ENCODE results near the gene MAN1A1.

The MAN1A1 gene

GRCh38 chr6:119129968-119130484, 219.5 kb downstream of the MAN1A1 start:
- H3K4me3 ChIP-seq (ENCODE audit: low read length) = peak overlapping the region; percentile 16
- no peaks in the 10 kb centered on the region for H3K36me3 ChIP-seq (ENCODE audit: control insufficient read depth, insufficient read depth, low read length)
- no peaks in the 10 kb centered on the region for H3K27me3 ChIP-seq (ENCODE audit: control insufficient read depth, insufficient read depth, low read length)
- H3K9ac ChIP-seq (ENCODE audit: low read length) = no peak overlapping the region
- peaks cover 14% of the 10 kb centered on the region for H3K4me1 ChIP-seq (ENCODE audit: control insufficient read depth, insufficient read depth, low read length)
- H3K9me3 ChIP-seq (ENCODE audit: control insufficient read depth, low read length) = no peaks in the 10 kb centered on the region

GRCh38 chr6:119129148-119129967, 220.2 kb downstream of the MAN1A1 start:
- Histone ChIP-seq H3K4me3 (ENCODE audit: low read length) (peak overlapping the region; percentile 16), H3K9me3 (ENCODE audit: control insufficient read depth, low read length) (no peaks in the 10 kb centered on the region), H3K9ac (ENCODE audit: low read length) (no peak overlapping the region), H3K4me1 (ENCODE audit: control insufficient read depth, insufficient read depth, low read length) (peaks cover 14% of the 10 kb centered on the region), H3K27me3 (ENCODE audit: control insufficient read depth, insufficient read depth, low read length) (no peaks in the 10 kb centered on the region), H3K36me3 (ENCODE audit: control insufficient read depth, insufficient read depth, low read length) (no peaks in the 10 kb centered on the region)

GRCh38 chr6:119128252-119128912, 221.2 kb downstream of the MAN1A1 start:
- Histone ChIP-seq H3K27me3 (ENCODE audit: control insufficient read depth, insufficient read depth, low read length) (no peaks in the 10 kb centered on the region), H3K9me3 (ENCODE audit: control insufficient read depth, low read length) (no peaks in the 10 kb centered on the region), H3K4me3 (ENCODE audit: low read length) (no peak overlapping the region), H3K4me1 (ENCODE audit: control insufficient read depth, insufficient read depth, low read length) (peaks cover 14% of the 10 kb centered on the region), H3K36me3 (ENCODE audit: control insufficient read depth, insufficient read depth, low read length) (no peaks in the 10 kb centered on the region), H3K9ac (ENCODE audit: low read length) (no peak overlapping the region)

- Histone ChIP-seq H3K36me3 (ENCODE audit: control insufficient read depth, insufficient read depth, low read length) (no peaks in the 10 kb centered on the region), H3K4me1 (ENCODE audit: control insufficient read depth, insufficient read depth, low read length) (peaks cover 14% of the 10 kb centered on the region), H3K9me3 (ENCODE audit: control insufficient read depth, low read length) (no peaks in the 10 kb centered on the region), H3K4me3 (ENCODE audit: low read length) (no peak overlapping the region), H3K9ac (ENCODE audit: low read length) (no peak overlapping the region), H3K27me3 (ENCODE audit: control insufficient read depth, insufficient read depth, low read length) (no peaks in the 10 kb centered on the region)
Measured at GRCh38 chr6:119127627-119128026, 221.9 kb downstream of the MAN1A1 start.

Data from mucosa of stomach (tissue), 1 donor.